ENCODE results near the gene KPNA4. TPM values are rescaled to one million over a fixed set of nuclear protein-coding genes. Genes with fewer than 3 reads are reported as not detected.
A peak's percentile ranks its signal among the peaks of the same experiment; 100 is the strongest.

KPNA4 gene
- total and polyA plus RNA-seq, 2 donors from 2014 or later = 11.7 to 37.9 TPM

DNA sequence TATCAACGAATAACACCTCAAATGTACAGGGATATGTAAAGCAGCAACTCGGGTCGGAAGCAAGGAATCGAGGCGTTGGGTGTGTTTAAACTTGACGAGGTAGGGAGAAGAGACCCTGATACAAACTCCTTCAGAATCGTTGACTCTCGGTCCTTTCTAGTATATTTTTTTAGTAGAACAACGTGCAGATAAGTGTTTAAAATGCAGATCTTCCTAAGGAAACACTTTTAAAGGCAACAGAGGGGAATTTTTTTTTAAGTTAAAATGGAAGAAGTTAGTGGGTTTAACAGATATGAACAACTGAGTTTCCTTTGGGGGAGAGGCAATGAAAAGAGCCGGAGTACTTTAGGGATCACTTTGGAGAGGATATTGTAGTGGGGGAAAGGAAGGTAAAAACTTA is 1.1 kb upstream of the KPNA4 start:
- Histone ChIP-seq H3K9me3 (ENCODE audit: control insufficient read depth in 2 of 3, insufficient read depth in 1 of 3, low read length in 3 of 3) (no peaks in the 10 kb centered on the region), H3K36me3 (ENCODE audit: control insufficient read depth in 2 of 3, insufficient read depth in 3 of 3, low read length in 3 of 3) (peaks cover 0 to 2% (median 0%) of the 10 kb centered on the region in 3 donors), H3K9ac (ENCODE audit: low read length in 3 of 3) (peak overlapping the region; percentile 30 to 77 (median 65)), H3K27ac (ENCODE audit: low read depth in 2 of 2, low read length in 2 of 2) (peak overlapping the region in 1 of 2 donors; percentile 93), H3K4me3 (ENCODE audit: low read length in 3 of 3) (peak overlapping the region; percentile 76 to 91 (median 83)), H3K4me1 (ENCODE audit: control insufficient read depth in 2 of 3, insufficient read depth in 2 of 3, low read depth in 1 of 3, low read length in 3 of 3) (peaks cover 4 to 11% (median 7%) of the 10 kb centered on the region in 3 donors), H3K27me3 (ENCODE audit: control insufficient read depth, insufficient read depth, low read length) (no peaks in the 10 kb centered on the region)
- TF ChIP-seq, protein P1, sequence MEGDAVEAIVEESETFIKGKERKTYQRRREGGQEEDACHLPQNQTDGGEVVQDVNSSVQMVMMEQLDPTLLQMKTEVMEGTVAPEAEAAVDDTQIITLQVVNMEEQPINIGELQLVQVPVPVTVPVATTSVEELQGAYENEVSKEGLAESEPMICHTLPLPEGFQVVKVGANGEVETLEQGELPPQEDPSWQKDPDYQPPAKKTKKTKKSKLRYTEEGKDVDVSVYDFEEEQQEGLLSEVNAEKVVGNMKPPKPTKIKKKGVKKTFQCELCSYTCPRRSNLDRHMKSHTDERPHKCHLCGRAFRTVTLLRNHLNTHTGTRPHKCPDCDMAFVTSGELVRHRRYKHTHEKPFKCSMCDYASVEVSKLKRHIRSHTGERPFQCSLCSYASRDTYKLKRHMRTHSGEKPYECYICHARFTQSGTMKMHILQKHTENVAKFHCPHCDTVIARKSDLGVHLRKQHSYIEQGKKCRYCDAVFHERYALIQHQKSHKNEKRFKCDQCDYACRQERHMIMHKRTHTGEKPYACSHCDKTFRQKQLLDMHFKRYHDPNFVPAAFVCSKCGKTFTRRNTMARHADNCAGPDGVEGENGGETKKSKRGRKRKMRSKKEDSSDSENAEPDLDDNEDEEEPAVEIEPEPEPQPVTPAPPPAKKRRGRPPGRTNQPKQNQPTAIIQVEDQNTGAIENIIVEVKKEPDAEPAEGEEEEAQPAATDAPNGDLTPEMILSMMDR (IDR thresholded peaks at IDR 0.05; ENCODE audit: borderline replicate concordance, extremely low read depth, insufficient read depth) = no peak
- intact Hi-C loops (cut with DNase I) = no loop called here
- DNase-seq = no peak
- FAIRE-seq = no peak

DNA sequence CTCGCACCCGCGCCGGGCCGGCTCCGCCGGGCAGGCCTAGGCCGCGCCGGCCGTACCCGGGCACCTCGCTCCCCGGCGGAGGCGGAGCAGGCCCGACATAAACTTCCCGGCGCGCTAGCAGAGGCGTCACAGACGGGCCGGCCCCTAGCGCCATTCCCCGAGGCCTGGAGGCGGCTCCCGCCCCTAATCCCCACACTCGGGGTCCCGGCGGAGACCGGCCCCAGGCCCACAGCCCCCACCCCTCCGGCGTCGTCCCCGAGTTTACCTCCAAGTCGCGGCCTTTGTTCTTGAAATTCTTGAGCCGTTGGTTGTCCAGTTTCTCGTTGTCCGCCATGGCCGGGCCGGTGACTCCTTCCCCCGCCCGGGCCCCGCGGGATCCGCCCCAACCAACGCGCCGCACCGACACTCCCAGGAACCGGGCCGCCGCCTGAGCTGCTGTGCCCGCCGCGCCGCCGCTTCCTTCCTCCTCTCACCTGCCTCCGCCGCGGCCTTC is 376 bp downstream of the KPNA4 start:
- intact Hi-C loops (cut with DNase I) = no loop called here
- Histone ChIP-seq H3K4me1 (ENCODE audit: control insufficient read depth in 2 of 3, insufficient read depth in 2 of 3, low read depth in 1 of 3, low read length in 3 of 3) (peaks cover 4 to 11% (median 10%) of the 10 kb centered on the region in 3 donors), H3K27me3 (ENCODE audit: control insufficient read depth, insufficient read depth, low read length) (no peaks in the 10 kb centered on the region), H3K27ac (ENCODE audit: low read depth in 2 of 2, low read length in 2 of 2) (peak overlapping the region; percentile 91 to 93), H3K9me3 (ENCODE audit: control insufficient read depth in 2 of 3, insufficient read depth in 1 of 3, low read length in 3 of 3) (no peaks in the 10 kb centered on the region), H3K9ac (ENCODE audit: low read length in 3 of 3) (peak overlapping the region in 1 of 3 donors; percentile 79), H3K4me3 (ENCODE audit: low read length in 3 of 3) (peak overlapping the region; percentile 31 to 60 (median 47)), H3K36me3 (ENCODE audit: control insufficient read depth in 2 of 3, insufficient read depth in 3 of 3, low read length in 3 of 3) (peaks cover 0 to 2% (median 0%) of the 10 kb centered on the region in 3 donors)
- TF ChIP-seq, protein P1 (IDR thresholded peaks at IDR 0.05; ENCODE audit: borderline replicate concordance, extremely low read depth, insufficient read depth) = no peak
- DNase-seq (peak in 2 of 5 donors; percentile 81 to 84), FAIRE-seq (no peak)

DNA sequence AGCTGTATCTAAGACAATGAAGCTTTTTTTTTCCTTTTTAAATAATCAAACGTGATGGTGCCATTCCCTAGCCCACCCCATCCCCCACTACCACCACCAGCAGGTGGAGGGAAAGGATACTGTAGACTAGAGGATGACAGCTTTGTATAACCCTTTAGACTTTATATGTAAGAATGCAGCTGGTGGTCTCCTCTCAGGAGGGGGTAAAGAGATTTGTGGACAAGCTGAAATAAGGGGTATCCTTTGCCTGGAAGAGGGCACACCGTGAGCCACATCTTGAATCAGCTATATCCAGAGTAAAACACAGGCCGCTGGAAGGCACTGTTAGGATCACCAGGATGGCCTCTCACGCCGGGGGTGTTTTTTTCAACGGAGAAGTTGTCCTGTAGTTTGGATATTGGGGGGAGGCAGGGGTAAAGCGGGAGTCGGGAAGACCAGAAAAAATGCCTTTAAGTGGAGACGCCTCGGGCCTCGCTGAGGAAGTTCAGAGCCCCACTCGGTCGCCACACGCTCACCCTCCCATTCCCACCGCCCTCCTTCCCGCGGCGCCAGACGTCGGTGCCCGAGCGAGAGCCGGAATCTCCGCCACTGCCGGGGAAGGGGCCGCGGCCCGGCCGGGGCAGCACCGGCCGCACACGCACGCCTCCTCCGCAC is 986 bp downstream of the KPNA4 start:
- intact Hi-C loops (cut with DNase I) = no loop called here
- H3K9ac ChIP-seq (ENCODE audit: low read length in 3 of 3) = peak overlapping the region; percentile 56 to 85 (median 85)
- TF ChIP-seq, protein P1 (IDR thresholded peaks at IDR 0.05; ENCODE audit: borderline replicate concordance, extremely low read depth, insufficient read depth) = no peak
- FAIRE-seq (no peak), DNase-seq (peak; percentile 35 to 80 (median 51))
- H3K4me1 ChIP-seq (ENCODE audit: control insufficient read depth in 2 of 3, insufficient read depth in 2 of 3, low read depth in 1 of 3, low read length in 3 of 3) = peaks cover 4 to 12% (median 11%) of the 10 kb centered on the region in 3 donors
- peak overlapping the region; percentile 78 to 85 (median 82) for H3K4me3 ChIP-seq (ENCODE audit: low read length in 3 of 3)
- no peaks in the 10 kb centered on the region for H3K9me3 ChIP-seq (ENCODE audit: control insufficient read depth in 2 of 3, insufficient read depth in 1 of 3, low read length in 3 of 3)
- H3K27ac ChIP-seq (ENCODE audit: low read depth in 2 of 2, low read length in 2 of 2) = peak overlapping the region; percentile 40 to 41
- peaks cover 0 to 2% (median 0%) of the 10 kb centered on the region in 3 donors for H3K36me3 ChIP-seq (ENCODE audit: control insufficient read depth in 2 of 3, insufficient read depth in 3 of 3, low read length in 3 of 3)
- H3K27me3 ChIP-seq (ENCODE audit: control insufficient read depth, insufficient read depth, low read length) = no peaks in the 10 kb centered on the region

All from kidney (tissue), 14 donors.